HCEC 1CT (cell line): Measurements from ENCODE around the gene IQSEC1.
A peak's percentile ranks its signal among the peaks of the same experiment; 100 is the strongest.

Experiments
- DNase-seq: peaks from one replicate; pipeline ENCODE4 v3.0.0-alpha.2; 2017

IQSEC1 gene

GRCh38 chr3:12980596-12981290, 92.5 kb downstream of the IQSEC1 start:
- DNase-seq = no peak

GRCh38 chr3:12979947-12980487, 93.2 kb downstream of the IQSEC1 start:
- DNase-seq = no peak

- no peak for DNase-seq
Observed at GRCh38 chr3:12979151-12979946, 93.9 kb downstream of the IQSEC1 start.

- no peak for DNase-seq
Observed at GRCh38 chr3:12978682-12979081, 94.5 kb downstream of the IQSEC1 start.

GRCh38 chr3:12977117-12977808, 96.0 kb downstream of the IQSEC1 start:
- DNase-seq = no peak

- DNase-seq = no peak
Observed at GRCh38 chr3:12975748-12976522, 97.3 kb downstream of the IQSEC1 start.

GRCh38 chr3:12974819-12975218, 98.4 kb downstream of the IQSEC1 start:
- no peak for DNase-seq

- DNase-seq = no peak
Observed at GRCh38 chr3:12974334-12974733, 98.9 kb downstream of the IQSEC1 start.

GRCh38 chr3:12973827-12974226, 99.4 kb downstream of the IQSEC1 start:
- no peak for DNase-seq

- DNase-seq = no peak
Observed at GRCh38 chr3:12972781-12973702, 100.2 kb downstream of the IQSEC1 start.

GRCh38 chr3:12972043-12972442, 101.2 kb downstream of the IQSEC1 start:
- no peak for DNase-seq

- DNase-seq = no peak
Observed at GRCh38 chr3:12970684-12971083, 102.5 kb downstream of the IQSEC1 start.

GRCh38 chr3:12969486-12969885, 103.7 kb downstream of the IQSEC1 start:
- no peak for DNase-seq

- no peak for DNase-seq
Observed at GRCh38 chr3:12968541-12968940, 104.7 kb downstream of the IQSEC1 start.

- DNase-seq = peak; percentile 88
Observed at GRCh38 chr3:12967606-12968351, 105.5 kb downstream of the IQSEC1 start.

- peak; percentile 5 for DNase-seq
Observed at GRCh38 chr3:12966847-12967605, 106.2 kb downstream of the IQSEC1 start.

- DNase-seq = peak; percentile 6
Observed at GRCh38 chr3:12965999-12966846, 107.0 kb downstream of the IQSEC1 start.

GRCh38 chr3:12964711-12965612, 108.3 kb downstream of the IQSEC1 start:
- no peak for DNase-seq
